ENCODE data around the gene KLC4. TPM values are rescaled to one million over a fixed set of nuclear protein-coding genes. Genes with fewer than 3 reads are reported as not detected.

KLC4 gene
- total and polyA plus RNA-seq, 3 donors from 2014 or later, result 41.1 to 63.1 (median 49.4) TPM

GRCh38 chr6:43034190-43034525, 25.3 kb upstream of the KLC4 start:
- H3K9me3 ChIP-seq, result no peaks in the 10 kb centered on the region
- no peak for DNase-seq
- WGBS, 2 donors, result 72 to 75% methylated on average over 2 of the region's 2 CpGs
- no peaks in the 10 kb centered on the region for H3K36me3 ChIP-seq (ENCODE audit: low read depth, missing control alignments)
- intact Hi-C loops (cut with DNase I; ENCODE audit: low total_unique reads), result no loop called here
- peaks cover 4% of the 10 kb centered on the region for H3K4me1 ChIP-seq
- no peak overlapping the region for H3K27ac ChIP-seq
- H3K27me3 ChIP-seq, result no peaks in the 10 kb centered on the region
- no peak overlapping the region for H3K4me3 ChIP-seq
- TF ChIP-seq POLR2A (IDR thresholded peaks at IDR 0.05), result no peak
- TF ChIP-seq CTCF (IDR thresholded peaks at IDR 0.05), result no peak

- intact Hi-C loops (cut with DNase I; ENCODE audit: low total_unique reads), result no loop called here
- Histone ChIP-seq H3K9me3 (no peaks in the 10 kb centered on the region), H3K27me3 (no peaks in the 10 kb centered on the region), H3K36me3 (ENCODE audit: low read depth, missing control alignments) (no peaks in the 10 kb centered on the region), H3K4me3 (no peak overlapping the region), H3K4me1 (peaks cover 4% of the 10 kb centered on the region), H3K27ac (no peak overlapping the region)
- 58 to 60% methylated on average over 4 of the region's 4 CpGs for WGBS, 2 donors
- no peak for DNase-seq
- no peak for TF ChIP-seq POLR2A (IDR thresholded peaks at IDR 0.05)
Observed at GRCh38 chr6:43035495-43036194, 23.8 kb upstream of the KLC4 start.

- Histone ChIP-seq H3K27ac (no peak overlapping the region), H3K36me3 (ENCODE audit: low read depth, missing control alignments) (no peaks in the 10 kb centered on the region), H3K27me3 (no peaks in the 10 kb centered on the region), H3K4me1 (peaks cover 4% of the 10 kb centered on the region), H3K9me3 (no peaks in the 10 kb centered on the region), H3K4me3 (no peak overlapping the region)
- no peak for DNase-seq
- intact Hi-C loops (cut with DNase I; ENCODE audit: low total_unique reads), result no loop called here
- WGBS, 2 donors, result 61 to 72% methylated on average over 9 of the region's 9 CpGs
- TF ChIP-seq CTCF (IDR thresholded peaks at IDR 0.05) (no peak), POLR2A (IDR thresholded peaks at IDR 0.05) (no peak)
Observed at GRCh38 chr6:43036712-43037111, 22.7 kb upstream of the KLC4 start.

- TF ChIP-seq CTCF (IDR thresholded peaks at IDR 0.05), result no peak
- TF ChIP-seq POLR2A (IDR thresholded peaks at IDR 0.05), result no peak
- Histone ChIP-seq H3K27me3 (no peaks in the 10 kb centered on the region), H3K9me3 (no peaks in the 10 kb centered on the region), H3K4me1 (peaks cover 4% of the 10 kb centered on the region), H3K27ac (no peak overlapping the region), H3K4me3 (no peak overlapping the region), H3K36me3 (ENCODE audit: low read depth, missing control alignments) (no peaks in the 10 kb centered on the region)
- intact Hi-C loops (cut with DNase I; ENCODE audit: low total_unique reads), result no loop called here
- no peak for DNase-seq
- WGBS, 2 donors, result 60 to 73% methylated on average over 5 of the region's 5 CpGs
Observed at GRCh38 chr6:43037197-43037596, 22.2 kb upstream of the KLC4 start.

- H3K27ac ChIP-seq, result no peak overlapping the region
- no peak overlapping the region for H3K4me3 ChIP-seq
- DNase-seq, result no peak
- no peaks in the 10 kb centered on the region for H3K27me3 ChIP-seq
- no peaks in the 10 kb centered on the region for H3K36me3 ChIP-seq (ENCODE audit: low read depth, missing control alignments)
- TF ChIP-seq POLR2A (IDR thresholded peaks at IDR 0.05), result no peak
- TF ChIP-seq CTCF (IDR thresholded peaks at IDR 0.05), result no peak
- H3K4me1 ChIP-seq, result peaks cover 4% of the 10 kb centered on the region
- no peaks in the 10 kb centered on the region for H3K9me3 ChIP-seq
- WGBS, 2 donors, result 73 to 83% methylated on average over 6 to 9 of the region's 9 CpGs
- intact Hi-C loops (cut with DNase I; ENCODE audit: low total_unique reads), result no loop called here
Observed at GRCh38 chr6:43037706-43038105, 21.7 kb upstream of the KLC4 start.
